DMS 273 (cell line): Measurements from ENCODE around the gene TRAPPC14.

Experiments used
- DNase-seq: peaks from one replicate; lab custom pipeline; 2025; ENCODE audit not compliant: unreplicated experiment; lab: John Stamatoyannopoulos, UW

TRAPPC14 gene

GRCh38 chr7:100126931-100127865, 31.3 kb downstream of the TRAPPC14 start, which contains the start of gene MBLAC1:
Gene MBLAC1 (plus strand): TSS chr7:100126967. CDS start chr7:100127396, 429 bp downstream.
- DNase-seq: peak; percentile 98

- DNase-seq: no peak
Measured at GRCh38 chr7:100126239-100126930, 32.1 kb downstream of the TRAPPC14 start.

GRCh38 chr7:100124301-100125230, 34.0 kb downstream of the TRAPPC14 start:
- DNase-seq: no peak

GRCh38 chr7:100122568-100122967, 36.0 kb downstream of the TRAPPC14 start:
- DNase-seq: no peak

- no peak for DNase-seq
Measured at GRCh38 chr7:100122067-100122466, 36.5 kb downstream of the TRAPPC14 start.

GRCh38 chr7:100120733-100121036, 37.8 kb downstream of the TRAPPC14 start:
- no peak for DNase-seq

GRCh38 chr7:100119970-100120732, 38.4 kb downstream of the TRAPPC14 start:
- DNase-seq: peak; percentile 92

- DNase-seq: peak; percentile 99
Measured at GRCh38 chr7:100119072-100119969, 39.2 kb downstream of the TRAPPC14 start, which contains the start of the genes CNPY4 and TAF6. Gene CNPY4 (plus strand): TSS chr7:100119634. CDS start chr7:100119745, 111 bp downstream. Gene TAF6 (minus strand): TSS chr7:100119358. CDS start chr7:100114209, 5,149 bp downstream.

GRCh38 chr7:100118388-100119071, 40.0 kb downstream of the TRAPPC14 start:
- no peak for DNase-seq

GRCh38 chr7:100115026-100115425, 43.5 kb downstream of the TRAPPC14 start:
- no peak for DNase-seq

GRCh38 chr7:100111914-100112313, 46.6 kb downstream of the TRAPPC14 start:
- DNase-seq: no peak

- DNase-seq: no peak
Measured at GRCh38 chr7:100111156-100111555, 47.4 kb downstream of the TRAPPC14 start.

GRCh38 chr7:100109521-100110163, 48.9 kb downstream of the TRAPPC14 start:
- DNase-seq: no peak

- DNase-seq: no peak
Measured at GRCh38 chr7:100107890-100108289, 50.6 kb downstream of the TRAPPC14 start.

GRCh38 chr7:100107125-100107737, 51.3 kb downstream of the TRAPPC14 start:
- DNase-seq: no peak

GRCh38 chr7:100106633-100107032, 51.9 kb downstream of the TRAPPC14 start:
- no peak for DNase-seq

GRCh38 chr7:100105534-100105933, 53.0 kb downstream of the TRAPPC14 start:
- DNase-seq: no peak
